Prostate gland (tissue), 2 donors: Measurements from ENCODE around the gene ERC2. TPM values are rescaled to one million over a fixed set of nuclear protein-coding genes. Genes with fewer than 3 reads are reported as not detected.

ENCODE experiments used
- DNase-seq: peaks from one replicate; pipeline ENCODE4 v3.0.0-alpha.2; 2019; ENCODE audit warnings: low spot score
- H3K27ac ChIP-seq, 2 donors: fragments of 200-600 bp; sonication (generic); 2 replicates each; pipeline ENCODE4 v1.5.1; 2017 to 2019
- H3K27me3 ChIP-seq: fragments of 200-600 bp; sonication (generic); replicated peaks from 2 replicates; pipeline ENCODE4 v1.5.1; 2019; ENCODE audit not compliant: insufficient read depth
- H3K36me3 ChIP-seq, 2 donors: fragments of 200-600 bp; sonication (generic); 1 replicate in 1 of 2; 2 replicates in 1 of 2; pipeline versions ENCODE4 v1.5.1 to v1.8.1; 2017 to 2019
- H3K4me1 ChIP-seq: fragments of 200-600 bp; sonication (generic); replicated peaks from 2 replicates; pipeline ENCODE4 v1.5.1; 2019
- H3K4me3 ChIP-seq, 2 donors: fragments of 200-600 bp; sonication (generic); 2 replicates each; pipeline ENCODE4 v1.5.1; 2017 to 2019
- H3K9me3 ChIP-seq: fragments of 200-600 bp; sonication (generic); 2 replicates; pipeline ENCODE4 v1.5.1; 2017
- CTCF ChIP-seq, 4 experiments: fragments of 200-600 bp in 2 of 4; fragments of 450-650 bp in 2 of 4; sonication (generic) in 2 of 4; IDR thresholded peaks; 1 replicate in 3 of 4; 2 replicates in 1 of 4; pipeline ENCODE4 v1.5.1; 2016 to 2019; ENCODE audit warnings: antibody characterized with exemption in 4 of 4, mild to moderate bottlenecking in 2 of 4, moderate library complexity in 2 of 4
- POLR2A ChIP-seq: fragments of 450-650 bp; IDR thresholded peaks from one replicate; pipeline ENCODE4 v1.6.1; 2016; ENCODE audit warnings: antibody characterized with exemption, mild to moderate bottlenecking
- POLR2AphosphoS5 ChIP-seq: sonication (generic); formaldehyde crosslinking; IDR thresholded peaks from one replicate; pipeline ENCODE4 v1.6.1; 2017; ENCODE audit warnings: antibody characterized with exemption
- WGBS: methylation state at CpG from one replicate; pipeline ENCODE4 v1.1.5; 2018; 5-methylcytosine and 5-hydroxymethylcytosine counted together
- intact Hi-C: fragments of 100-400 bp; cut with DNase I; formaldehyde crosslinking; loops from one replicate; pipeline ENCODE4 v1.14.2; 2022
- total RNA-seq, 2 donors: library from RNA; depleted of rRNA; stranded (reverse); fragments of >200 nt; gene quantifications; one replicate each; pipeline ENCODE4 v1.1.0, GENCODE V29; 2016

Gene ERC2
- total RNA-seq, 2 donors from 2014 or later, result 1.0 to 2.7 TPM

GRCh38 chr3:55731741-55732140 lies 736.5 kb downstream of the ERC2 start:
- H3K4me1 ChIP-seq, result no peaks in the 10 kb centered on the region
- H3K27ac ChIP-seq, result no peak overlapping the region
- no peak for DNase-seq
- no peaks in the 10 kb centered on the region for H3K9me3 ChIP-seq
- no peaks in the 10 kb centered on the region for H3K36me3 ChIP-seq
- H3K27me3 ChIP-seq, result no peaks in the 10 kb centered on the region
- intact Hi-C loops, result no loop called here
- 60% methylated on average over 3 of the region's 3 CpGs for WGBS
- TF ChIP-seq POLR2AphosphoS5, result no peak
- no peak for TF ChIP-seq POLR2A
- TF ChIP-seq CTCF (IDR thresholded peaks at IDR 0.05), result no peak
- H3K4me3 ChIP-seq, result no peak overlapping the region

GRCh38 chr3:55729546-55729945 lies 738.7 kb downstream of the ERC2 start:
- intact Hi-C loops, result loop anchor here (10.0 kb wide), 1 partner anchor 775 kb away; no protein-coding TSS in a partner anchor
- no peak for TF ChIP-seq POLR2A
- no peak for TF ChIP-seq CTCF (IDR thresholded peaks at IDR 0.05)
- TF ChIP-seq POLR2AphosphoS5, result no peak
- H3K27me3 ChIP-seq, result no peaks in the 10 kb centered on the region
- H3K9me3 ChIP-seq, result no peaks in the 10 kb centered on the region
- WGBS, result 82% methylated on average over 7 of the region's 7 CpGs
- no peaks in the 10 kb centered on the region for H3K4me1 ChIP-seq
- no peaks in the 10 kb centered on the region for H3K36me3 ChIP-seq
- no peak overlapping the region for H3K4me3 ChIP-seq
- no peak overlapping the region for H3K27ac ChIP-seq
- DNase-seq, result no peak

- DNase-seq, result no peak
- H3K4me3 ChIP-seq, result no peak overlapping the region
- no peaks in the 10 kb centered on the region for H3K9me3 ChIP-seq
- no peaks in the 10 kb centered on the region for H3K36me3 ChIP-seq
- no peaks in the 10 kb centered on the region for H3K27me3 ChIP-seq
- intact Hi-C loops, result loop anchor here (10.0 kb wide), 1 partner anchor 774 kb away; no protein-coding TSS in a partner anchor
- TF ChIP-seq POLR2AphosphoS5 (no peak), CTCF (IDR thresholded peaks at IDR 0.05) (no peak), POLR2A (no peak)
- WGBS, result 87% methylated on average over 5 of the region's 5 CpGs
- no peaks in the 10 kb centered on the region for H3K4me1 ChIP-seq
- no peak overlapping the region for H3K27ac ChIP-seq
Observed at GRCh38 chr3:55728461-55729100, 739.7 kb downstream of the ERC2 start.

GRCh38 chr3:55726501-55726775 lies 741.8 kb downstream of the ERC2 start:
- no peak overlapping the region for H3K27ac ChIP-seq
- no peak for TF ChIP-seq CTCF (IDR thresholded peaks at IDR 0.05)
- TF ChIP-seq POLR2A, result no peak
- no peak for TF ChIP-seq POLR2AphosphoS5
- H3K27me3 ChIP-seq, result no peaks in the 10 kb centered on the region
- 96% methylated on average over 2 of the region's 2 CpGs for WGBS
- H3K4me3 ChIP-seq, result no peak overlapping the region
- H3K9me3 ChIP-seq, result no peaks in the 10 kb centered on the region
- H3K36me3 ChIP-seq, result no peaks in the 10 kb centered on the region
- H3K4me1 ChIP-seq, result no peaks in the 10 kb centered on the region
- DNase-seq, result no peak
- intact Hi-C loops, result loop anchor here (10.0 kb wide), 1 partner anchor 772 kb away; no protein-coding TSS in a partner anchor
